GM06990 (cell line): ENCODE data around the gene TFR2.

ENCODE experiments used
- DNase-seq: peaks from one replicate; pipeline ENCODE4 v3.0.0-alpha.2; 2011; ENCODE audit not compliant: insufficient read length; ENCODE audit errors: extremely low read depth
- H3K27me3 ChIP-seq: replicated peaks from 2 replicates; pipeline ENCODE4 v1.6.0; 2011; ENCODE audit warnings: low read length; ENCODE audit not compliant: control insufficient read depth, insufficient read depth
- H3K36me3 ChIP-seq: 2 replicates; pipeline ENCODE4 v1.5.1; 2011; ENCODE audit warnings: low read length; ENCODE audit not compliant: control insufficient read depth, insufficient read depth
- H3K4me3 ChIP-seq: replicated peaks from 2 replicates; pipeline ENCODE4 v1.5.1; 2011; ENCODE audit warnings: low read depth, mild to moderate bottlenecking, control low read depth, low read length
- CTCF ChIP-seq: IDR thresholded peaks from 2 replicates; pipeline ENCODE4 v1.5.1; 2011; ENCODE audit warnings: low read length, control low read depth, mild to moderate bottlenecking, inconsistent platforms; ENCODE audit not compliant: insufficient read depth, poor library complexity, severe bottlenecking

Gene TFR2

GRCh38 chr7:100571829-100572116 lies 69.6 kb downstream of the TFR2 start:
- no peak overlapping the region for H3K4me3 ChIP-seq
- H3K27me3 ChIP-seq: no peaks in the 10 kb centered on the region
- no peak for TF ChIP-seq CTCF
- H3K36me3 ChIP-seq: peaks cover 19% of the 10 kb centered on the region
- DNase-seq: no peak

DNA sequence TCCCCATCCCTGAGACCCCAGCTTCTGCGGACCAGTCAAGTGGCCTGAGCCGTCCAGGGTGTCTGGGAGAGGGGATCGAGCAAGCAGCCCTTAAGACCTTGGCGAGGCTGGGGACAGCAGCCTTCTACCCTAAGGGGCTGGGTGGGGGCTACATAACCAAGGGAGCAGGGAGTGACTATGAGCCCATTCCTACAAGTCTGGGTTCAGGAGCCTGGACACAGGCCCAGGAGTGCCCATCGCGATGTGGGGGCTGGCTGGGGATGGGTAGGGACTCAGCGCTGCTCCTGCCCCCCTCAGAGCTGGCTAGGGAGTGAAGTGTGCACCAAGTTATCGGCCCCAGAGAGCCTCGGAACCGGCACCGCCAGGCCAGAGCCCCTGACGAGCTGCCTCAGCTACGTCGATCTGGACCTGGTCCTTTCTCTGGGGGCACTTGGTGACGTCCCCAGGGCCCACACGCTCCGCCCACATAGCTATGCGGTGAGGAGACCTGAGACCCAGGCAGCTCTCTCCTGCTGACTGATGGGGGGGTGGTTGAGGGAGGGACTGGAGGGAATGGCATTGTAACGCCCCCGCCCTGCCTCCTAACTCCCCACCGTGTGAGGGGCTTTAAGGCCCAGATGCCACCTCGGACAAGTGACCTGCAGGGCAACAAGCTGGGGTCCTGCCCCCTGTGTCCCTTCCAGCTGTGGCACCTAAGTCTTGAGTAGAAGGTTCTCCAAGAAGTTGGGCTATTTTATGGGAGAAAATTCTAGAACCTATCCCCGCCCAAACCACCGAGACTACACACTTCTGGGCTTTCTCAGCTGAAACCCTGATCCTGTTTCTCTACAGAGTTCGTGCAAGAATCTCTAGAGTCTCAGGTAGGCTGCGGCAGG lies 70.2 kb downstream of the TFR2 start:
- Histone ChIP-seq H3K27me3 (no peaks in the 10 kb centered on the region), H3K4me3 (no peak overlapping the region), H3K36me3 (peaks cover 17% of the 10 kb centered on the region)
- TF ChIP-seq CTCF: no peak
- no peak for DNase-seq
